ENCODE data around the gene LMAN1L.

LMAN1L gene

GRCh38 chr15:74807282-74807681 is 5.4 kb upstream of the LMAN1L start:
- no peak overlapping the region for H3K27ac ChIP-seq (ENCODE audit: low read length)
- no peak for DNase-seq

GRCh38 chr15:74808078-74808839 is 4.4 kb upstream of the LMAN1L start:
- Histone ChIP-seq H3K36me3 (ENCODE audit: insufficient read depth, low read length) (peaks cover 11% of the 10 kb centered on the region), H3K9ac (ENCODE audit: low read depth, low read length) (no peak overlapping the region), H4K20me1 (ENCODE audit: insufficient read depth, low read length) (no peaks in the 10 kb centered on the region), H2AFZ (ENCODE audit: low read depth, low read length) (no peak overlapping the region), H3K4me1 (ENCODE audit: insufficient read depth, low read length) (no peaks in the 10 kb centered on the region), H3K9me3 (ENCODE audit: insufficient read depth, low read length, severe bottlenecking) (no peaks in the 10 kb centered on the region), H3K79me2 (ENCODE audit: insufficient read depth, low read length) (no peaks in the 10 kb centered on the region), H3K27me3 (ENCODE audit: insufficient read depth, low read length, poor library complexity) (no peaks in the 10 kb centered on the region), H3K4me2 (ENCODE audit: insufficient read depth, low read length) (no peak overlapping the region), H3K27ac (ENCODE audit: low read length) (no peak overlapping the region), H3K4me3 (ENCODE audit: low read depth in 1 of 2, low read length in 2 of 2) (no peak overlapping the region)
- TF ChIP-seq CTCF (IDR thresholded peaks at IDR 0.05; ENCODE audit: borderline replicate concordance, extremely low read depth, low read length, poor library complexity, severe bottlenecking) (no peak), EZH2 (IDR thresholded peaks at IDR 0.05; ENCODE audit: borderline replicate concordance, low read depth, low read length, severe bottlenecking) (no peak)
- no peak for DNase-seq
- no peak for ATAC-seq (ENCODE audit: insufficient read depth, low read depth)

More at GRCh38 chr15:74807282-74807681, 5.4 kb upstream of the LMAN1L start:
- no peak overlapping the region for H3K4me3 ChIP-seq (ENCODE audit: low read depth in 1 of 2, low read length in 2 of 2)
- H2AFZ ChIP-seq (ENCODE audit: low read depth, low read length), result no peak overlapping the region
- no peaks in the 10 kb centered on the region for H3K27me3 ChIP-seq (ENCODE audit: insufficient read depth, low read length, poor library complexity)
- H3K9me3 ChIP-seq (ENCODE audit: insufficient read depth, low read length, severe bottlenecking), result no peaks in the 10 kb centered on the region
- H4K20me1 ChIP-seq (ENCODE audit: insufficient read depth, low read length), result no peaks in the 10 kb centered on the region
- H3K4me2 ChIP-seq (ENCODE audit: insufficient read depth, low read length), result no peak overlapping the region
- TF ChIP-seq EZH2 (IDR thresholded peaks at IDR 0.05; ENCODE audit: borderline replicate concordance, low read depth, low read length, severe bottlenecking) (no peak), CTCF (IDR thresholded peaks at IDR 0.05; ENCODE audit: borderline replicate concordance, extremely low read depth, low read length, poor library complexity, severe bottlenecking) (no peak)
- no peaks in the 10 kb centered on the region for H3K4me1 ChIP-seq (ENCODE audit: insufficient read depth, low read length)
- 0 out of 3 replicates have a peak, but pooled peaks have one; percentile 10 for ATAC-seq (ENCODE audit: insufficient read depth, low read depth)
- no peaks in the 10 kb centered on the region for H3K79me2 ChIP-seq (ENCODE audit: insufficient read depth, low read length)
- no peak overlapping the region for H3K9ac ChIP-seq (ENCODE audit: low read depth, low read length)
- H3K36me3 ChIP-seq (ENCODE audit: insufficient read depth, low read length), result peaks cover 21% of the 10 kb centered on the region

GRCh38 chr15:74808840-74809229 is 3.8 kb upstream of the LMAN1L start:
- H3K79me2 ChIP-seq (ENCODE audit: insufficient read depth, low read length), result no peaks in the 10 kb centered on the region
- H3K27ac ChIP-seq (ENCODE audit: low read length), result no peak overlapping the region
- H4K20me1 ChIP-seq (ENCODE audit: insufficient read depth, low read length), result no peaks in the 10 kb centered on the region
- DNase-seq (no peak), ATAC-seq (ENCODE audit: insufficient read depth, low read depth) (no peak)
- no peak overlapping the region for H3K4me2 ChIP-seq (ENCODE audit: insufficient read depth, low read length)
- no peaks in the 10 kb centered on the region for H3K27me3 ChIP-seq (ENCODE audit: insufficient read depth, low read length, poor library complexity)
- H3K36me3 ChIP-seq (ENCODE audit: insufficient read depth, low read length), result 0 out of 2 replicates have a peak, but pooled peaks cover 6% of the 10 kb centered on the region
- no peaks in the 10 kb centered on the region for H3K9me3 ChIP-seq (ENCODE audit: insufficient read depth, low read length, severe bottlenecking)
- no peaks in the 10 kb centered on the region for H3K4me1 ChIP-seq (ENCODE audit: insufficient read depth, low read length)
- no peak for TF ChIP-seq EZH2 (IDR thresholded peaks at IDR 0.05; ENCODE audit: borderline replicate concordance, low read depth, low read length, severe bottlenecking)
- TF ChIP-seq CTCF (IDR thresholded peaks at IDR 0.05; ENCODE audit: borderline replicate concordance, extremely low read depth, low read length, poor library complexity, severe bottlenecking), result no peak
- H3K4me3 ChIP-seq (ENCODE audit: low read depth in 1 of 2, low read length in 2 of 2), result no peak overlapping the region
- no peak overlapping the region for H3K9ac ChIP-seq (ENCODE audit: low read depth, low read length)
- no peak overlapping the region for H2AFZ ChIP-seq (ENCODE audit: low read depth, low read length)
